Neural progenitor cell (in vitro differentiated cells): ENCODE results near the gene TRAF7. TPM values are rescaled to one million over a fixed set of nuclear protein-coding genes. Genes with fewer than 3 reads are reported as not detected.
A peak's percentile ranks its signal among the peaks of the same experiment; 100 is the strongest.

Experiments
- DNase-seq: peaks from one replicate; pipeline ENCODE4 v3.0.0-alpha.2; 2016; ENCODE audit warnings: low spot score
- H2AFZ ChIP-seq: fragments of 200-600 bp; sonication (generic); replicated peaks from 2 replicates; pipeline ENCODE4 v1.6.1; 2016; ENCODE audit warnings: antibody characterized with exemption
- H3F3A ChIP-seq: fragments of 200-600 bp; sonication (generic); 2 replicates; pipeline ENCODE4 v1.6.1; 2016; ENCODE audit warnings: antibody characterized with exemption, low read depth
- H3K27ac ChIP-seq: fragments of 200-600 bp; sonication (generic); 2 replicates; pipeline ENCODE4 v1.5.1; 2016; ENCODE audit warnings: mild to moderate bottlenecking
- H3K27me3 ChIP-seq: fragments of 200-600 bp; sonication (generic); 2 replicates; pipeline ENCODE4 v1.6.1; 2016; ENCODE audit warnings: mild to moderate bottlenecking, moderate library complexity
- H3K36me3 ChIP-seq: fragments of 200-600 bp; sonication (generic); 2 replicates; pipeline ENCODE4 v1.5.1; 2016
- H3K4me1 ChIP-seq: fragments of 200-600 bp; sonication (generic); 2 replicates; pipeline ENCODE4 v1.6.1; 2016; ENCODE audit warnings: mixed run types
- H3K4me2 ChIP-seq: fragments of 200-600 bp; sonication (generic); 2 replicates; pipeline ENCODE4 v1.6.1; 2016
- H3K4me3 ChIP-seq: fragments of 200-600 bp; sonication (generic); 2 replicates; pipeline ENCODE4 v1.5.1; 2016
- H3K79me2 ChIP-seq: fragments of 200-600 bp; sonication (generic); 2 replicates; pipeline ENCODE4 v1.6.1; 2016; ENCODE audit warnings: low read depth
- H3K9ac ChIP-seq: fragments of 200-600 bp; sonication (generic); 2 replicates; pipeline ENCODE4 v1.6.1; 2016
- H3K9me3 ChIP-seq: fragments of 200-600 bp; sonication (generic); 2 replicates; pipeline ENCODE4 v1.5.1; 2016; ENCODE audit warnings: low read depth
- H4K20me1 ChIP-seq: fragments of 200-600 bp; sonication (generic); 2 replicates; pipeline ENCODE4 v1.6.1; 2016; ENCODE audit warnings: low read depth
- H3K27ac Mint-ChIP-seq: 3 replicates; pipeline ENCODE4 v1.8.0; 2021; ENCODE audit warnings: mixed read lengths
- H3K27me3 Mint-ChIP-seq: 2 replicates; pipeline ENCODE4 v1.8.0; 2022; ENCODE audit warnings: low read depth, mild to moderate bottlenecking, inconsistent platforms, moderate library complexity, mixed read lengths; ENCODE audit not compliant: insufficient read depth
- H3K36me3 Mint-ChIP-seq: 3 replicates; pipeline ENCODE4 v1.8.0; 2021; ENCODE audit warnings: mixed read lengths
- H3K4me1 Mint-ChIP-seq: 3 replicates; pipeline ENCODE4 v1.8.0; 2021; ENCODE audit warnings: mixed read lengths
- H3K4me3 Mint-ChIP-seq: 3 replicates; pipeline ENCODE4 v1.8.0; 2021; ENCODE audit warnings: mild to moderate bottlenecking, moderate library complexity, mixed read lengths
- H3K9me3 Mint-ChIP-seq: 3 replicates; pipeline ENCODE4 v1.8.0; 2020; ENCODE audit warnings: mixed read lengths
- CTCF ChIP-seq: fragments of 200-600 bp; sonication (generic); IDR thresholded peaks from 2 replicates; pipeline ENCODE4 v1.5.1; 2017; ENCODE audit warnings: antibody characterized with exemption, mild to moderate bottlenecking
- EZH2 ChIP-seq: fragments of 200-600 bp; sonication (generic); IDR thresholded peaks from 2 replicates; pipeline ENCODE4 v1.6.1; 2017; ENCODE audit warnings: antibody characterized with exemption, mild to moderate bottlenecking, moderate library complexity
- EZH2phosphoT487 ChIP-seq: fragments of 200-600 bp; sonication (generic); IDR thresholded peaks from 2 replicates; pipeline ENCODE4 v1.6.1; 2017; ENCODE audit warnings: antibody characterized with exemption
- total RNA-seq: library from RNA; depleted of rRNA; stranded (reverse); fragments of >200 nt; gene quantifications from 2 replicates; pipeline ENCODE4 v1.2.3, GENCODE V29; 2015; ENCODE audit warnings: low replicate concordance

TRAF7 gene
- total RNA-seq, 1 donor from 2014 or later, result 24.1 TPM

- no peak overlapping the region for H2AFZ ChIP-seq
- no peak overlapping the region for H3K27ac Mint-ChIP-seq
Measured at GRCh38 chr16:2194852-2195321, 39.3 kb downstream of the TRAF7 start.

GRCh38 chr16:2195322-2196161 lies 40.0 kb downstream of the TRAF7 start:
- Histone ChIP-seq H3K27ac (no peak overlapping the region), H3K9ac (no peak overlapping the region)
- H3K4me1 Mint-ChIP-seq, result peaks cover 8% of the 10 kb centered on the region

More at GRCh38 chr16:2194852-2195321, 39.3 kb downstream of the TRAF7 start:
- Histone ChIP-seq H3K27me3 (peaks cover 51% of the 10 kb centered on the region), H3K79me2 (no peaks in the 10 kb centered on the region), H3K36me3 (no peaks in the 10 kb centered on the region), H3K9me3 (no peaks in the 10 kb centered on the region), H4K20me1 (peaks cover 17% of the 10 kb centered on the region), H3K4me1 (peaks cover 14% of the 10 kb centered on the region), H3K9ac (no peak overlapping the region), H3K4me3 (peak overlapping the region; percentile 80), H3K27ac (no peak overlapping the region), H3F3A (peaks cover 26% of the 10 kb centered on the region), H3K4me2 (peak overlapping the region; percentile 91)
- peaks cover 17% of the 10 kb centered on the region for H3K27me3 Mint-ChIP-seq
- H3K36me3 Mint-ChIP-seq, result no peaks in the 10 kb centered on the region
- H3K4me3 Mint-ChIP-seq, result peak overlapping the region; percentile 85
- peaks cover 8% of the 10 kb centered on the region for H3K4me1 Mint-ChIP-seq
- H3K9me3 Mint-ChIP-seq, result no peaks in the 10 kb centered on the region
- peak; percentile 46 for TF ChIP-seq CTCF
- no peak for TF ChIP-seq EZH2phosphoT487
- TF ChIP-seq EZH2, result no peak
- peak; percentile 64 for DNase-seq

GRCh38 chr16:2196162-2196980 lies 40.8 kb downstream of the TRAF7 start, which contains the start of gene CASKIN1:
Gene CASKIN1, minus strand, starts transcription at chr16:2196605. Its CDS starts 173 bp downstream, at chr16:2196432.
- Histone ChIP-seq H3F3A (peaks cover 26% of the 10 kb centered on the region), H3K27me3 (peaks cover 63% of the 10 kb centered on the region), H3K9ac (no peak within 1 kb of the TSS), H3K4me3 (peak within 1 kb of the TSS; percentile 80), H3K36me3 (no peaks in the 10 kb centered on the region), H3K9me3 (no peaks in the 10 kb centered on the region), H3K27ac (no peak within 1 kb of the TSS), H3K4me2 (peak within 1 kb of the TSS; percentile 91), H4K20me1 (peaks cover 17% of the 10 kb centered on the region), H3K79me2 (no peaks in the 10 kb centered on the region), H3K4me1 (peaks cover 14% of the 10 kb centered on the region), H2AFZ (peak within 1 kb of the TSS; percentile 50)
- peak within 1 kb of the TSS; percentile 85 for H3K4me3 Mint-ChIP-seq
- H3K27me3 Mint-ChIP-seq, result peaks cover 17% of the 10 kb centered on the region
- no peak within 1 kb of the TSS for H3K27ac Mint-ChIP-seq
- TF ChIP-seq EZH2phosphoT487 (no peak), CTCF (no peak), EZH2 (no peak)
- H3K36me3 Mint-ChIP-seq, result no peaks in the 10 kb centered on the region
- no peaks in the 10 kb centered on the region for H3K9me3 Mint-ChIP-seq
- peaks cover 8% of the 10 kb centered on the region for H3K4me1 Mint-ChIP-seq
- peak; percentile 81 for DNase-seq

More at GRCh38 chr16:2195322-2196161, 40.0 kb downstream of the TRAF7 start:
- peak overlapping the region; percentile 85 for H3K4me3 Mint-ChIP-seq
- H4K20me1 ChIP-seq, result peaks cover 17% of the 10 kb centered on the region
- DNase-seq, result peak; percentile 43
- H3F3A ChIP-seq, result peaks cover 26% of the 10 kb centered on the region
- H3K27me3 Mint-ChIP-seq, result peaks cover 17% of the 10 kb centered on the region
- TF ChIP-seq EZH2phosphoT487 (no peak), EZH2 (peak; percentile 47), CTCF (no peak)
- no peak overlapping the region for H2AFZ ChIP-seq
- peaks cover 14% of the 10 kb centered on the region for H3K4me1 ChIP-seq
- no peaks in the 10 kb centered on the region for H3K9me3 ChIP-seq
- H3K79me2 ChIP-seq, result no peaks in the 10 kb centered on the region
- H3K27me3 ChIP-seq, result peaks cover 57% of the 10 kb centered on the region
- H3K4me3 ChIP-seq, result peak overlapping the region; percentile 80
- no peaks in the 10 kb centered on the region for H3K9me3 Mint-ChIP-seq
- H3K36me3 Mint-ChIP-seq, result no peaks in the 10 kb centered on the region
- peak overlapping the region; percentile 91 for H3K4me2 ChIP-seq
- H3K27ac Mint-ChIP-seq, result no peak overlapping the region
- no peaks in the 10 kb centered on the region for H3K36me3 ChIP-seq
